HG03135 (cell line): ENCODE measurements around the gene RRP7A.
"Not testable (repeated sequence)": the region's sequence is repeated elsewhere in the genome, so short reads cannot be mapped to it uniquely, and the experiment has no call there.

Source experiments
- ATAC-seq: cut with Tn5 transposase; IDR thresholded peaks from one replicate; pipeline ENCODE4 v1.9.1; 2021; ENCODE audit warnings: mild to moderate bottlenecking, moderate library complexity; ENCODE audit not compliant: unreplicated experiment

The RRP7A gene

GRCh38 chr22:42519525-42520401 is at the start of gene RRP7A:
Gene RRP7A (minus strand): TSS chr22:42519796. CDS start chr22:42519786, 10 bp downstream.
- peak; percentile 74 for ATAC-seq

- ATAC-seq, result not testable (repeated sequence)
Measured at GRCh38 chr22:42567950-42568349, 48.4 kb upstream of the RRP7A start.

- no peak for ATAC-seq
Measured at GRCh38 chr22:42565956-42566355, 46.4 kb upstream of the RRP7A start.

GRCh38 chr22:42564699-42565098 is 45.1 kb upstream of the RRP7A start:
- no peak for ATAC-seq

GRCh38 chr22:42563943-42564342 is 44.3 kb upstream of the RRP7A start:
- ATAC-seq, result not testable (repeated sequence)

- no peak for ATAC-seq
Measured at GRCh38 chr22:42562684-42563083, 43.1 kb upstream of the RRP7A start.

GRCh38 chr22:42562279-42562678 is 42.7 kb upstream of the RRP7A start:
- no peak for ATAC-seq

GRCh38 chr22:42561856-42562255 is 42.3 kb upstream of the RRP7A start:
- ATAC-seq, result no peak

- ATAC-seq, result no peak
Measured at GRCh38 chr22:42560781-42561180, 41.2 kb upstream of the RRP7A start.

- ATAC-seq, result no peak
Measured at GRCh38 chr22:42560381-42560780, 40.8 kb upstream of the RRP7A start.

- ATAC-seq, result peak; percentile 46
Measured at GRCh38 chr22:42553475-42554361, 34.1 kb upstream of the RRP7A start, which contains the start of gene SERHL2. Gene SERHL2 (plus strand): TSS chr22:42553956. CDS start chr22:42554021, 65 bp downstream.

- not testable (repeated sequence) for ATAC-seq
Measured at GRCh38 chr22:42552294-42552647, 32.7 kb upstream of the RRP7A start.

- no peak for ATAC-seq
Measured at GRCh38 chr22:42549331-42550060, 29.9 kb upstream of the RRP7A start.

- ATAC-seq, result no peak
Measured at GRCh38 chr22:42548597-42549330, 29.2 kb upstream of the RRP7A start.

- not testable (repeated sequence) for ATAC-seq
Measured at GRCh38 chr22:42548126-42548525, 28.5 kb upstream of the RRP7A start.

GRCh38 chr22:42547562-42547961 is 28.0 kb upstream of the RRP7A start:
- ATAC-seq, result no peak

GRCh38 chr22:42544686-42545085 is 25.1 kb upstream of the RRP7A start:
- no peak for ATAC-seq

GRCh38 chr22:42539236-42539771 is 19.7 kb upstream of the RRP7A start:
- ATAC-seq, result peak; percentile 46

- peak; percentile 45 for ATAC-seq
Measured at GRCh38 chr22:42537199-42537831, 17.7 kb upstream of the RRP7A start.
